Small intestine (tissue), 7 donors: ENCODE results near the gene EMSY. TPM values are rescaled to one million over a fixed set of nuclear protein-coding genes. Genes with fewer than 3 reads are reported as not detected.
A peak's percentile ranks its signal among the peaks of the same experiment; 100 is the strongest.
"Not testable (repeated sequence)": the region's sequence is repeated elsewhere in the genome, so short reads cannot be mapped to it uniquely, and the experiment has no call there.

Experiments used
- DNase-seq, 2 donors: peaks; one replicate each; pipeline versions ENCODE4 v3.0.0 to v3.0.0-alpha.2; 2013
- FAIRE-seq: peaks from 2 replicates; lab custom pipeline; 2012; peaks lifted over from hg19 to GRCh38; lab: Jason Lieb, UNC
- H3K27ac ChIP-seq, 3 donors: one replicate each; pipeline ENCODE4 v1.5.1; 2013; ENCODE audit warnings: low read length in 2 of 3, mild to moderate bottlenecking in 2 of 3, control low read depth in 1 of 3, inconsistent platforms in 1 of 3, low read depth in 1 of 3, moderate library complexity in 1 of 3
- H3K27me3 ChIP-seq, 3 donors: one replicate each; pipeline ENCODE4 v1.6.1; 2013; ENCODE audit warnings: low read length in 3 of 3, inconsistent platforms in 1 of 3; ENCODE audit not compliant: control insufficient read depth in 3 of 3, insufficient read depth in 3 of 3
- H3K36me3 ChIP-seq, 3 donors: one replicate each; pipeline ENCODE4 v1.6.1; 2013; ENCODE audit warnings: low read length in 3 of 3, inconsistent platforms in 1 of 3, low read depth in 1 of 3, mild to moderate bottlenecking in 1 of 3, moderate library complexity in 1 of 3; ENCODE audit not compliant: control insufficient read depth in 3 of 3, insufficient read depth in 2 of 3
- H3K4me1 ChIP-seq, 3 donors: one replicate each; pipeline ENCODE4 v1.6.1; 2013; ENCODE audit warnings: low read length in 2 of 3, inconsistent platforms in 1 of 3, low read depth in 1 of 3, mild to moderate bottlenecking in 1 of 3, moderate library complexity in 1 of 3; ENCODE audit not compliant: control insufficient read depth in 3 of 3, insufficient read depth in 2 of 3
- H3K4me3 ChIP-seq, 3 donors: one replicate each; pipeline ENCODE4 v1.5.1; 2013; ENCODE audit warnings: low read length in 3 of 3, control low read depth in 1 of 3, inconsistent platforms in 1 of 3, low read depth in 1 of 3, mild to moderate bottlenecking in 1 of 3, moderate library complexity in 1 of 3
- H3K9me3 ChIP-seq, 2 donors: one replicate each; pipeline ENCODE4 v1.6.1; 2013; ENCODE audit warnings: low read depth in 1 of 2, low read length in 1 of 2; ENCODE audit not compliant: control insufficient read depth in 2 of 2, insufficient read depth in 1 of 2
- WGBS, 3 donors: extraction: QIAGEN DNeasy Blood & Tissue Kit; methylation state at CpG; one replicate each; pipeline ENCODE4 v1.1.7; 2013; 5-methylcytosine and 5-hydroxymethylcytosine counted together
- polyA plus RNA-seq, 4 donors: library from polyadenylated mRNA; stranded (reverse) in 3 of 4; unstranded in 1 of 4; fragments of 200-250 nt in 3 of 4; fragments of 120-200 nt in 1 of 4; gene quantifications; one replicate each; pipeline versions ENCODE4 v1.2.1 to v1.2.3, GENCODE V29; 2013
- donor health status: healthy with polysubstance abuse.
- donor health status: control.
- donor health status: control.
- donor health status: Bipolar disorder and iron deficiency.
- donor health status: healthy.

EMSY gene
- polyA plus RNA-seq, 4 donors: 3.8 to 16.4 (median 6.1) TPM

- Histone ChIP-seq H3K27ac (no peak overlapping the region), H3K4me3 (no peak overlapping the region), H3K9me3 (no peaks in the 10 kb centered on the region), H3K36me3 (no peaks in the 10 kb centered on the region), H3K27me3 (no peaks in the 10 kb centered on the region), H3K4me1 (no peaks in the 10 kb centered on the region)
- FAIRE-seq (no peak), DNase-seq (no peak)
- WGBS, 3 donors: 55 to 76% (median 56%) methylated on average over 1 of the region's 1 CpG
Observed at GRCh38 chr11:76568621-76569020, 123.8 kb downstream of the EMSY start.

- not testable (repeated sequence) for FAIRE-seq, H3K36me3 ChIP-seq, H3K4me3 ChIP-seq, H3K9me3 ChIP-seq, H3K27ac ChIP-seq, DNase-seq, H3K4me1 ChIP-seq, H3K27me3 ChIP-seq
- WGBS, 3 donors: 76 to 85% (median 85%) methylated on average over 12 of the region's 12 CpGs
Observed at GRCh38 chr11:76572181-76572875, 127.5 kb downstream of the EMSY start.

GRCh38 chr11:76574406-76574805, 129.6 kb downstream of the EMSY start:
- Histone ChIP-seq H3K4me1 (peaks cover 0 to 4% (median 2%) of the 10 kb centered on the region in 3 donors), H3K27me3 (no peaks in the 10 kb centered on the region), H3K4me3 (no peak overlapping the region), H3K27ac (no peak overlapping the region), H3K9me3 (no peaks in the 10 kb centered on the region), H3K36me3 (no peaks in the 10 kb centered on the region)
- no peak for FAIRE-seq
- 88 to 92% (median 89%) methylated on average over 2 of the region's 2 CpGs for WGBS, 3 donors
- DNase-seq: no peak

- FAIRE-seq: no peak
Observed at GRCh38 chr11:76574879-76575278, 130.1 kb downstream of the EMSY start.

GRCh38 chr11:76577226-76577920, 132.6 kb downstream of the EMSY start:
- H3K27me3 ChIP-seq: no peaks in the 10 kb centered on the region
- peak overlapping the region in 1 of 3 donors; percentile 88 for H3K27ac ChIP-seq
- H3K36me3 ChIP-seq: no peaks in the 10 kb centered on the region
- peaks cover 0 to 4% (median 2%) of the 10 kb centered on the region in 3 donors for H3K4me1 ChIP-seq
- no peak overlapping the region for H3K4me3 ChIP-seq
- WGBS, 3 donors: 58 to 68% (median 68%) methylated on average over 12 of the region's 12 CpGs
- DNase-seq: peak; percentile 21 to 27
- H3K9me3 ChIP-seq: no peaks in the 10 kb centered on the region
- no peak for FAIRE-seq

More at GRCh38 chr11:76574879-76575278, 130.1 kb downstream of the EMSY start:
- no peak overlapping the region for H3K27ac ChIP-seq
- peaks cover 0 to 4% (median 2%) of the 10 kb centered on the region in 3 donors for H3K4me1 ChIP-seq
- H3K9me3 ChIP-seq: no peaks in the 10 kb centered on the region
- no peaks in the 10 kb centered on the region for H3K27me3 ChIP-seq
- 67 to 94% (median 92%) methylated on average over 1 of the region's 1 CpG for WGBS, 3 donors
- H3K36me3 ChIP-seq: no peaks in the 10 kb centered on the region
- DNase-seq: no peak
- H3K4me3 ChIP-seq: no peak overlapping the region

- no peaks in the 10 kb centered on the region for H3K27me3 ChIP-seq
- no peaks in the 10 kb centered on the region for H3K36me3 ChIP-seq
- WGBS, 3 donors: 82 to 90% (median 89%) methylated on average over 11 of the region's 11 CpGs
- H3K9me3 ChIP-seq: no peaks in the 10 kb centered on the region
- no peak overlapping the region for H3K4me3 ChIP-seq
- FAIRE-seq (no peak), DNase-seq (no peak)
- H3K4me1 ChIP-seq: peaks cover 0 to 4% (median 2%) of the 10 kb centered on the region in 3 donors
- H3K27ac ChIP-seq: peak overlapping the region in 2 of 3 donors; percentile 54 to 88
Observed at GRCh38 chr11:76577921-76578653, 133.3 kb downstream of the EMSY start.

- Histone ChIP-seq H3K36me3 (no peaks in the 10 kb centered on the region), H3K9me3 (no peaks in the 10 kb centered on the region), H3K4me3 (no peak overlapping the region), H3K4me1 (peaks cover 0 to 4% (median 2%) of the 10 kb centered on the region in 3 donors), H3K27ac (peak overlapping the region in 2 of 3 donors; percentile 54 to 88), H3K27me3 (no peaks in the 10 kb centered on the region)
- peak in 1 of 2 donors; percentile 27 for DNase-seq
- no peak for FAIRE-seq
- 58 to 85% (median 79%) methylated on average over 11 of the region's 11 CpGs for WGBS, 3 donors
Observed at GRCh38 chr11:76578654-76579055, 133.8 kb downstream of the EMSY start.

- H3K27ac ChIP-seq: peak overlapping the region in 2 of 3 donors; percentile 54 to 88
- H3K4me1 ChIP-seq: peaks cover 0 to 4% (median 2%) of the 10 kb centered on the region in 3 donors
- no peak for DNase-seq
Observed at GRCh38 chr11:76579056-76579751, 134.4 kb downstream of the EMSY start.

More at GRCh38 chr11:76579056-76579751, 134.4 kb downstream of the EMSY start:
- no peaks in the 10 kb centered on the region for H3K9me3 ChIP-seq
- WGBS, 3 donors: 55 to 83% (median 70%) methylated on average over 18 of the region's 18 CpGs
- no peak for FAIRE-seq
- no peak overlapping the region for H3K4me3 ChIP-seq
- H3K27me3 ChIP-seq: no peaks in the 10 kb centered on the region
- no peaks in the 10 kb centered on the region for H3K36me3 ChIP-seq
